Endothelial cell (in vitro differentiated cells): Measurements from ENCODE around the gene ASNSD1. TPM values are rescaled to one million over a fixed set of nuclear protein-coding genes. Genes with fewer than 3 reads are reported as not detected.
"Not testable (repeated sequence)": the region's sequence is repeated elsewhere in the genome, so short reads cannot be mapped to it uniquely, and the experiment has no call there.

Source experiments
- DNase-seq: peaks from one replicate; pipeline ENCODE4 v3.0.0; 2021; ENCODE audit warnings: low spot score
- H3K27ac Mint-ChIP-seq: one replicate; pipeline ENCODE4 v1.8.0; 2021; ENCODE audit warnings: mixed read lengths, inconsistent platforms; ENCODE audit not compliant: unreplicated experiment
- H3K27me3 Mint-ChIP-seq: one replicate; pipeline ENCODE4 v1.8.0; 2021; ENCODE audit warnings: mild to moderate bottlenecking, moderate library complexity, mixed read lengths, inconsistent platforms; ENCODE audit not compliant: unreplicated experiment
- H3K36me3 Mint-ChIP-seq: one replicate; pipeline ENCODE4 v1.8.0; 2021; ENCODE audit warnings: mild to moderate bottlenecking, low read depth, mixed read lengths, inconsistent platforms; ENCODE audit not compliant: unreplicated experiment
- H3K4me1 Mint-ChIP-seq: one replicate; pipeline ENCODE4 v1.8.0; 2021; ENCODE audit warnings: mild to moderate bottlenecking, mixed read lengths, inconsistent platforms; ENCODE audit not compliant: unreplicated experiment
- H3K4me3 Mint-ChIP-seq: one replicate; pipeline ENCODE4 v1.8.0; 2021; ENCODE audit warnings: mild to moderate bottlenecking, mixed read lengths, inconsistent platforms; ENCODE audit not compliant: unreplicated experiment
- H3K9me3 Mint-ChIP-seq: one replicate; pipeline ENCODE4 v1.8.0; 2021; ENCODE audit warnings: mixed read lengths, inconsistent platforms; ENCODE audit not compliant: unreplicated experiment
- CTCF ChIP-seq: fragments of 200-600 bp; sonication (generic); IDR thresholded peaks from one replicate; pipeline ENCODE4 v1.5.0; 2021; ENCODE audit warnings: antibody characterized with exemption; ENCODE audit not compliant: unreplicated experiment
- total RNA-seq: library from RNA; stranded (reverse); fragmentation: NEBNext Ultra II Directional; extraction: Animal tissue kit (Norgen Biotek cat#: 25700); gene quantifications from one replicate; pipeline ENCODE4 v1.2.1, GENCODE V29; 2021; ENCODE audit not compliant: unreplicated experiment

Gene ASNSD1
- total RNA-seq, 1 donor from 2014 or later: 35.7 TPM

GRCh38 chr2:189662669-189663226 is 1.5 kb downstream of the ASNSD1 start:
- H3K9me3 Mint-ChIP-seq: no peaks in the 10 kb centered on the region
- peaks cover 4% of the 10 kb centered on the region for H3K27me3 Mint-ChIP-seq
- no peak overlapping the region for H3K27ac Mint-ChIP-seq
- peak overlapping the region; percentile 79 for H3K4me3 Mint-ChIP-seq
- DNase-seq: no peak
- TF ChIP-seq CTCF: no peak
- peaks cover 10% of the 10 kb centered on the region for H3K36me3 Mint-ChIP-seq
- H3K4me1 Mint-ChIP-seq: peaks cover 5% of the 10 kb centered on the region

- H3K27ac Mint-ChIP-seq, H3K27me3 Mint-ChIP-seq, DNase-seq, H3K4me1 Mint-ChIP-seq, H3K4me3 Mint-ChIP-seq, H3K9me3 Mint-ChIP-seq: not testable (repeated sequence)
- peaks cover 12% of the 10 kb centered on the region for H3K36me3 Mint-ChIP-seq
Observed at GRCh38 chr2:189663319-189663718, 2.1 kb downstream of the ASNSD1 start.

- peaks cover 5% of the 10 kb centered on the region for H3K27me3 Mint-ChIP-seq
- no peak overlapping the region for H3K4me3 Mint-ChIP-seq
- TF ChIP-seq CTCF: no peak
- H3K27ac Mint-ChIP-seq: no peak overlapping the region
- no peaks in the 10 kb centered on the region for H3K9me3 Mint-ChIP-seq
- H3K36me3 Mint-ChIP-seq: peaks cover 16% of the 10 kb centered on the region
- H3K4me1 Mint-ChIP-seq: peaks cover 3% of the 10 kb centered on the region
- DNase-seq: no peak
Observed at GRCh38 chr2:189669913-189670312, 8.7 kb downstream of the ASNSD1 start.

GRCh38 chr2:189673661-189674373 is 12.6 kb downstream of the ASNSD1 start:
- TF ChIP-seq CTCF: no peak
- H3K36me3 Mint-ChIP-seq: peaks cover 17% of the 10 kb centered on the region
- H3K4me1 Mint-ChIP-seq: peaks cover 5% of the 10 kb centered on the region
- no peaks in the 10 kb centered on the region for H3K9me3 Mint-ChIP-seq
- peaks cover 5% of the 10 kb centered on the region for H3K27me3 Mint-ChIP-seq
- no peak overlapping the region for H3K27ac Mint-ChIP-seq
- peak overlapping the region; percentile 33 for H3K4me3 Mint-ChIP-seq
- DNase-seq: no peak

GRCh38 chr2:189674374-189675112 is 13.3 kb downstream of the ASNSD1 start, which contains the start of gene ANKAR:
ANKAR (plus strand) TSS chr2:189674670; CDS start chr2:189676491, 1,821 bp downstream.
- Mint-ChIP-seq H3K27ac (peak within 1 kb of the TSS; percentile 97), H3K27me3 (peaks cover 5% of the 10 kb centered on the region), H3K4me3 (peak within 1 kb of the TSS; percentile 96), H3K36me3 (peaks cover 17% of the 10 kb centered on the region), H3K9me3 (no peaks in the 10 kb centered on the region), H3K4me1 (peaks cover 8% of the 10 kb centered on the region)
- DNase-seq: peak; percentile 96
- TF ChIP-seq CTCF: peak; percentile 80
